ENCODE measurements around the gene PRKCQ.

DNA sequence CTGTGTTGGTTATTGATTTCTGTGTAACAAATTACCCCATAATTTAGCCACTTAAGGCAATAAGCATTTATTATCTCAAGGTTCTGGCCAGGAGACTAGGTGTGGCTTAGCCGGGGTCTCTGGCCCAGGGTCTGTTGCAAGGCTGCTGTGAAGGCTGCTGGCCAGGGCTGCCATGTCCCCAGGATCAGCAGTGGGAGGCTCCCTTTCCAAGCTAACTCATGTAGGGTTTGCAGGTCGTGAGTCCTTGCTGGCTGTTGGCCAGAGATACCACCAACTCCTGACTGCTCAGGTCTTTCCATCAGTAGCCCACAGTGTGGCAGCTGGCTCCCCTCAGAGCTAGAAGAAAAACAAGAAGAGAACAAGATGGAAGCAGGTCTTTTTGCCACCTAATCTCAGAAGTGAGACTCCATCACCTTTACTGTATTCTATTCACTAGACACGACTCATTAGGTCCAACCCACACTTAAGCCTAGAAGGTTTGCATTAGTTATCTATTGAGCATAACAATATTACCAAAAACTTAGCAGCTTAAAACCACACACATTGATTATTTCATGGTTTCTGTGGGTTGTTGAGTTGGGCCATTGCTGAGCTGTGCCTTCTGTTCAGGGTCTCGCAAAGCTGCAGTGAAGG is 191.7 kb downstream of the PRKCQ start:
- TF ChIP-seq, protein P1, sequence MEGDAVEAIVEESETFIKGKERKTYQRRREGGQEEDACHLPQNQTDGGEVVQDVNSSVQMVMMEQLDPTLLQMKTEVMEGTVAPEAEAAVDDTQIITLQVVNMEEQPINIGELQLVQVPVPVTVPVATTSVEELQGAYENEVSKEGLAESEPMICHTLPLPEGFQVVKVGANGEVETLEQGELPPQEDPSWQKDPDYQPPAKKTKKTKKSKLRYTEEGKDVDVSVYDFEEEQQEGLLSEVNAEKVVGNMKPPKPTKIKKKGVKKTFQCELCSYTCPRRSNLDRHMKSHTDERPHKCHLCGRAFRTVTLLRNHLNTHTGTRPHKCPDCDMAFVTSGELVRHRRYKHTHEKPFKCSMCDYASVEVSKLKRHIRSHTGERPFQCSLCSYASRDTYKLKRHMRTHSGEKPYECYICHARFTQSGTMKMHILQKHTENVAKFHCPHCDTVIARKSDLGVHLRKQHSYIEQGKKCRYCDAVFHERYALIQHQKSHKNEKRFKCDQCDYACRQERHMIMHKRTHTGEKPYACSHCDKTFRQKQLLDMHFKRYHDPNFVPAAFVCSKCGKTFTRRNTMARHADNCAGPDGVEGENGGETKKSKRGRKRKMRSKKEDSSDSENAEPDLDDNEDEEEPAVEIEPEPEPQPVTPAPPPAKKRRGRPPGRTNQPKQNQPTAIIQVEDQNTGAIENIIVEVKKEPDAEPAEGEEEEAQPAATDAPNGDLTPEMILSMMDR (IDR thresholded peaks at IDR 0.05; ENCODE audit: low read length) = no peak
- no peak for TF ChIP-seq EZH2 (IDR thresholded peaks at IDR 0.05; ENCODE audit: borderline replicate concordance, low read length)
